NCI-H446 treated with DMSO at 0.1 percent for 48 hours (cell line): ENCODE results near the gene NSD2.

Experiments
- DNase-seq: peaks from one replicate; lab custom pipeline; 2025; lab: John Stamatoyannopoulos, UW

NSD2 gene

DNA sequence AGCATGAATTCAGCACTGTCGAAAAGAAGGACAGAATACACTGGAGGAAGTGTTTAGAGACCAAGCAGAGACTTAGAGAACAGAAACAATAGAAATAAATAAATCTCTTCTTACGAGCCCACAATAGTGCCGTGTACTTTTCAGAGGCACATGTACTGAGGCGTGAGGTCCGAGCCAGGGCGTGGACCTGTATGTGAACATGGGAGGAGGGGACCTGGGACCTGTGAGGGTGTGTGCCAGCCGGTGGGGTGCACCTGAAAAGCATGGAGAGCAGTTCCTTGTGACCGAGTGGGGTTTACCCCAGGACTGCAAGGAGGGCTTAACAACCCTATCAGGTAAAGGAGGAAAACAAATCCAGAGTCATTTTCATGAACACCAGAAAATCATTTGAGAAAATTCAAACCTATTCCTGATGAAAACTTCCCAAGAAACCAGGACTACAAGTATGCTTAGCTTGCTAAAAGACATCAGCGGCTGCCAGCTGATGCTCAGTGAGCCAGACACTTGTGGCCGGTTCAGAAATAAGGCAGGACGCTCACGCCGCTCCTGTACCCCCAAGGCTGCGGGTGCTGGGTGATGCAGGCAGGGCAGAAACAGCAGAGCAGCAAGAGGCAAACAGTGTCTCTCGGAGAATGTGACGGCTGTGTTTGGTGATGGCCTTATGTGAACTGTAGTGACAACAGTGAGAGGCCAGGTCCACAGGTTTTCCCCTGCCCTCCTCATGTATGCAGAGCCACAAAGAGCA is 100.4 kb downstream of the NSD2 start:
- no peak for DNase-seq

DNA sequence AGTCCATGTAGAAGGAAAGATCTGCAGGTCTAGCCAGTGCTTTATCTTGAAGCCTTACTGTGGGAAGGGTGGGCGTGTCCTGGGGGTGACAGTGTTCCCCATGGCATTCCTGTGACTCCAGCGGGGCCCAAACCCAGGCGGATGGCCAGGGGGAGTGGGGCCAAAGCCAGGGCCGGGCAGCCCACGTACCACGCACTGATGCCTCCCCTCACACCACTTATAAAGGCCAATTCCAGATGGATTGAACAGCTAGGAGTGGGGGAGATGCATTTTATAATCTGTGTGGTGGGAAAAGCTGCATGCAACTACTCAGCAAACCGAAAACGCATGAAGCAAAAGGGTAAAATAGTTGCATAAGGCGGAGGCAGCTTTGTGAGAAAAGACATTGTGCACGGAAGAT is 101.2 kb downstream of the NSD2 start:
- DNase-seq: no peak

- DNase-seq: no peak
These were observed 102.0 kb downstream of the NSD2 start for GRCh38 chr4:1973218-1973617.

GRCh38 chr4:1973661-1974060 is 102.5 kb downstream of the NSD2 start:
- DNase-seq: no peak

DNA sequence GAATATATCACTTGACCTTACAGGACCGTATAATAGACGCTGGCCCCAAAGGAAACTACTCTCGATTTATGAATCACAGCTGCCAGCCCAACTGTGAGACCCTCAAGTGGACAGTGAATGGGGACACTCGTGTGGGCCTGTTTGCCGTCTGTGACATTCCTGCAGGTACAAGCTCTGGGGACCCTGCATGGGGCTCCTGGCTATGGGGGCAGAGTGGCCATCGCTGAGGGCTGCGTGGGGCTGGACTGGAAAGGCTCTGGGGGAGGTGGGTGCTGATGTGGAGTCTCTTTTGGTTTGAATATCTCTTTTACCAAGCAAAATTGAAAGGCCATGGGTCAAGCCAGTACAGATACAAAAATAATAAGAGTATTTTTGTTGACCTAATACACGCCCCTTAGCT is 103.6 kb downstream of the NSD2 start:
- no peak for DNase-seq

GRCh38 chr4:1975391-1975801 is 104.2 kb downstream of the NSD2 start:
- DNase-seq: no peak

- DNase-seq: no peak
These were observed 104.7 kb downstream of the NSD2 start for GRCh38 chr4:1975880-1976279.

DNA sequence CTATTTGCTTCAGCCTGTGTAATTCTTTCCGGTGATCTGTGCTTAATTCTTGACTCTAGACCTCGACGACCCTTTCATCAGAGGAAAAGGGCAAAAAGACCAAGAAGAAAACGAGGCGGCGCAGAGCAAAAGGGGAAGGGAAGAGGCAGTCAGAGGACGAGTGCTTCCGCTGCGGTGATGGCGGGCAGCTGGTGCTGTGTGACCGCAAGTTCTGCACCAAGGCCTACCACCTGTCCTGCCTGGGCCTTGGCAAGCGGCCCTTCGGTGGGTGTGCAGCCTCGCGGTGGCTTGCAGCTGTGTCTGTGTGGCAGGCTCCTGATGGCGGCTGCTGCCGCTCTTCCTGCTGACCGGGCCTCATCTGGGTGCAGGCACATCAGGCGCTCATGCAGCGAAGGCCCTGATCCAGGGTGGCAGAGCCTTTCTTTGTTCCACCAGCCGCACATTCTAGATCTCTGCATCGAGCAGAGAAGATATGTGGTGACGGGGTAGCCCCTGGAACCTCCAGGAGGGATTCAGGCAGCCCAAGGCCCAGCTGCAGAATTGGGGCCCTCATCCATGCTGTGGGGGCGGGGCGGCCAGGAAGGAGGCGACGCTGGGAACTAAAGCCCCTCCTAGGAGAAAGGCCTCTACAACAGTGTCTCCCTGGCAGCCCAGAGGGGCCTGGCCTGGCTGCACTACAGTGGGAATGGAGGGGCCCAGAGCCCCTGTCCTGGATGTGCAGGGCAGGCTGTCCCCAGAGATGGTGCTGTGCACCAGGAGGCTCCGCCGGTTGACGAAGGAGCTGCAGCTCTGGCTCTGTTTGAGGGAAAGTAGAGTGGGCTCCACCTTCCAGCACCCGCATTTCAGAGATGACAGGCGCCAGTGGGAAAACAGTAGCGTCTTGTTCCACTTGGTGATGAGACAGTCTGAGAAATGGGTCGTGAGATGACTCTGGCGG is 105.5 kb downstream of the NSD2 start:
- DNase-seq: no peak

- DNase-seq: no peak
These were observed 107.0 kb downstream of the NSD2 start for GRCh38 chr4:1978226-1978625.

GRCh38 chr4:1978741-1979476 is 107.7 kb downstream of the NSD2 start:
- no peak for DNase-seq

GRCh38 chr4:1979477-1980196 is 108.4 kb downstream of the NSD2 start:
- DNase-seq: no peak

GRCh38 chr4:1980561-1981041 is 109.4 kb downstream of the NSD2 start:
- no peak for DNase-seq

DNA sequence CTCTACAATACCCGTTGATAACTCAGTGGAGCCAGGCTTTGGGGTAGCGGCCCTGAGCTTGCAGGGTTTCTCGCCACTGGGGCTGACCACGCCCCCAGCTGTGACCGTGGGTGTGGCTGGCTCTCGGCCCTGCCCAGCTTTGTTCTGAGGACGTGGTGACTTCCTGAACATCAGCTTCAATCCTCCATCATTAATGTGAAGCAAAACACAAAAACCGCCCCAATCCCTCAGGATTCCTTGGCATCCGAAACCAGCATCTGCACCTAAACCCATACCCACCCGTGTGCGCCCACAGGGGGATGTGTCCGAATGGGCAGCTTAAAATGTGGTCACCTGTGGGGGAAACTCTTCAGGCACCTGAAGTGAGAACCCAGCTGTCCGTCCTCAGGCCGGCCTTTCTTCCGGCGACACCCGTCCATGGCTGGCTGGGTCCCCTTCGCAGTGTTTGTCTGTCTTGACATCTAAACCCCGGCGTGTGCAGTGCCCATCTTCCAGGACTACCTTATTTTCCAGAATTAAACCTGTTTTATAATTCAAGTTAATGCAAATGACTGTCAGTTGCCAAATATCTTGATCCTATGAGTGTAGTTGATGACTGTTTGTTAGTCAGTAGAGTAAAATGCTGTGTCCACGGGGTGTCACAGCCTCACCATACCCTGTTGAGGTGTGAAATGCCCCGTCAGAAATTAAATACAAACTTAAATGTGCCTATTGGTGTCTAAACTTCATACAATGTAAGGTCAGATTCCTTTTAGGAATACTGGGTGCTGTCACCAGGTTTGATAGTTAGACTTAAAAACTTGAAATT is 110.3 kb downstream of the NSD2 start:
- no peak for DNase-seq

GRCh38 chr4:1982124-1983052 is 111.2 kb downstream of the NSD2 start:
- DNase-seq: no peak

DNA sequence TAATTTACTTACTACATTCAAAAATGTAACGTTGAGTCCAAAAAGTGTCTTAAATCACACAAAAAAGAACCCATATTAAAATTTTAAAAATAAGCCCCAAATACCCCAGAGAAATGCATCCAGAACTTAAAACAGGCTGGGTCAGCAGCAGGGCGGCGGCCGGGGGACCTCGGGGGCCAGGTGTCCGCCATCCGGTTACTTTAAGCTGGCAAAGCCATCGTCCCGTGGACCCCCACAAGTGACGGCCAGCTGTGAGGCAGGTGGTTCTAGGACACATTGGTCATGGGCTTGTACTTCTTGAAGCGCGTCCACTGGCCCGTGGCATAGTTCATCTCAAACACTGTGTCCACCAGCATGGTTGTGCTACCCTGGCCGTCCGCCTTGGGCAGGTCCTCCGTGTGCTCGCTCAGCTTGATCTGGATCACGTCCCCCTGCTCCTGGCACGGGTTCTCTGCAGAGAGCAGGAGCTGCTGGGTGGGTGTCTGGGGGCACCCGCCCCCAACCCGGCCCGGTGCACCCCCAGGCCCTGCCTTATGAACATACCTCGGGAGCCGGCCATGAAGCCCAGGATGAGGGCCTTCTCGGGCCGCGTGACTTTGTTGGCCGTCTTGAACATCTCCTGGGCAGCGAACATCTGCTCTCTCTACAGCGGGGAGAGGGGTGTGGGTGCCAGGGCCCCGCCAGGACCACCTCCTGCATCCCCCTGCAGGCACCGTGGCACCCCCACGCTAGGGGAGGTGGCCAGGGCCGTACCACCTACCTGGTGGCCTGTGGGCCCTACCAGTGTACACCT is 112.1 kb downstream of the NSD2 start:
- DNase-seq: no peak

- no peak for DNase-seq
These were observed 112.7 kb downstream of the NSD2 start for GRCh38 chr4:1983846-1984405.

DNA sequence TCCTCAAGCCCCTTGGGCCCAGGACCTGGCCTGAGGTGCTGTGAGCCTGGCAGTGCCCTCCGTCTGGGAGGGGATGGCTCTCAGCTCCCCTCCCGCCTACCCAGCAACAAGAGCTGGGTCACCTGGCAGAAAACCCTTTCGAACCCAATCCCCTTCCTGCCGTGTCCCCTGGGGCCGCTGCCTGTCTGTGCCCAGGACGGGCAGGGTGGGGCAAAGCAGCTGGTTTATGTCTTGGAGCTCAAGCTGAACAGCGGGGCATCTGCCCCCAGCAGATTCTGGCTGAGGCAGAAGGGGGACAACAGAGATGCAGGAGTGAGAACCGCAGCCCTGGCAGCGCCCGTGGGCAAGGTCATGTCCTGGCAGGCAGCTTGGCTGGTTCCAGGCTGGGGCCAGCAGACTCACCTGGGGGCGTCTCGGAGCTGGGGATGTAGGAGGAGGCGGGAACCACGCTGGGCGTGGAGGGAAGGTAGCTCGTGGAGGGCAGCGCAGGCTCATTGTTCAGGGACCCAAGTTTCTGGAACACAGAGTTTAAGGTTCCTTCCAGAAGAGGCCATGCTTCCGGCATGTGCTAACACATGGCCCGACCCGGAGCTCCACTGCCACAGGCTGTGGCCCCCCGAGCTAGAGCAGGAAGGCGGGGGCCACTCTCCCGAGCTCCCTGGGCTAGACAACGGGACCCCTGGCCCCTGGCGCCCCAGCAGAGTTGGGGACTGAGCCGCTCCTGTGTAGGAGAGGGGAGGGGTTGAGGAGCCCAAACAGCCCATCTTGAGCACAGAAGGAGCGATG is 113.4 kb downstream of the NSD2 start:
- DNase-seq: no peak

DNA sequence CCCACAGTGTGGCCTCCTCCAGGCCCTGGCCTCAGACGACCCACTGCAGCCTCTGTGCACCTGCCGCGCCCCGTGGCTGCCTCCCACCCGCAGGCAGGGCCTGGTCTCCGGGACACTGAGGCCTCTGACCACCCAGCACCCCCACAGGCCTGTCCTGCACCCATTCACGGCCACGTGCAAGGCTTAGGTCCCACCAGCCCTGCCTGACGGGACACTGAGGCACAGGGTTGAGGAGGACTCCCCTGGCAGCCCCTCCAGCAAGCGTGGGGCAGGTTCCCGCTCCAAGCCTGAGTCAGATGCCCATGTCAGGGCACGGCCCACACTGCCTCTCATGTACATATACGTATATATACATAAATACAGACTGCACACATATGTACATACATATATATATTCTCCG is 114.1 kb downstream of the NSD2 start:
- DNase-seq: no peak
